ENCODE results near the gene TCAIM.
"Not testable (repeated sequence)": the region's sequence is repeated elsewhere in the genome, so short reads cannot be mapped to it uniquely, and the experiment has no call there.

The TCAIM gene

GRCh38 chr3:44415421-44415820 lies 76.9 kb downstream of the TCAIM start:
- no peak for DNase-seq (ENCODE audit: low read depth in 2 of 2)

- no peak for DNase-seq (ENCODE audit: low read depth in 2 of 2)
These were observed 77.8 kb downstream of the TCAIM start for GRCh38 chr3:44416031-44417030.

DNA sequence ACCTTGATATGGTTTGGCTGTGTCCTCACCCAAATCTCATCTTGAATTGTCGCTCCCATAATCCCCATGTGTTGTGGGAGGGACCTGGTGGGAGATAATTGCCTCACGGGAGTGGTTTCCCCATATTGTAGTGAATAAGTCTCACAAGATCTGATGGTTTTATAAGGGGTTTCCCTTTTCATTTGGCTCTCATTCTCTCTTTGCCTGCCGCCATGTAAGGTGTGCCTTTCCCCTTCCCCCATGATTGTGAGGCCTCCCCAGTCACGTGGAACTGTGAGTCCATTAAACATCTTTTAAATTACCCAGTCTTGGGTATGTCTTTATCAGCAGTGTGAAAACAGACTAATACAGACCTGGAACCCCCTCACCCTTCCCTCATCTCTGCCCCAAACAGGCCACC lies 79.6 kb downstream of the TCAIM start:
- DNase-seq (ENCODE audit: low read depth in 2 of 2): not testable (repeated sequence)

DNA sequence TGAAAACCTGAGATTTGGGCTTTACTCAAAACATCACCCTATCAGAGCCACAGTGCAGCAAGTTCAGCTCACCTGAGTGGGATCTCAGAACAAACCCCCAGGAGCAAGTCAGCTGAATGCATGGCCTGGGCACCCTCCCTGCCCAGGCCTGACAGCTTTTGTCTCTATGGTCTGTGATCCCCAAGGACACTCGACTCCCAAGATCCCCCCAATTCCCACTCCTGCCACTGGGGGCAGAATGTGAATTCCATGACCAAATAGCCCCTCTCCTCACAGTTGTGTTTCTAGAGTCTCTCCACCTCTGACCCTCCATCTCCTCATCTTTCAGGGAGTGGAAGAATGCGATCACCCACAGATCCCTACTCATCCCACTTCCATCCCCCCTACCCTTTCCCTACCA lies 80.0 kb downstream of the TCAIM start:
- DNase-seq (ENCODE audit: low read depth in 2 of 2): no peak

- no peak for DNase-seq (ENCODE audit: low read depth in 2 of 2)
These were observed 80.8 kb downstream of the TCAIM start for GRCh38 chr3:44419116-44419922.

- no peak for DNase-seq (ENCODE audit: low read depth in 2 of 2)
These were observed 81.5 kb downstream of the TCAIM start for GRCh38 chr3:44419923-44420650.

DNA sequence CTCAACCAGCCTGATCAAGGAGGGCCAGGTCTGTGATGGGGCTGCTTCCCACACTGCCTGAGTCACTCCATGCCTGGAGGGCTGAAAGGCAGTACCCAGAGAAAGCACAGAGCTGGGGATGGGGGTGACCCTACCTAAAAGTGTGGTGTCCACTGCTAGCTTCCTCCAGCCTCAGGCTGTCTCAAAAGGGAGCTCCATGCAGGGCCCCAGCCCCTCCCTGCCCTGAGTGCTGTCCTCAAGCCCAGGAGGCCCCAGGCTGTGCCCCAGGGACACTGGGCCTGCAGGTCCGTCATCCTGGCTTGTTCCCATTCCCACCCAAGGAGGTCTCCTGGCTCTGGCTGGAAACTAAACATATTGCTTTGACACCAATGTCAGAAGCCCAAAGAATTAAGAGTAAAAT lies 82.1 kb downstream of the TCAIM start:
- no peak for DNase-seq (ENCODE audit: low read depth in 2 of 2)

DNA sequence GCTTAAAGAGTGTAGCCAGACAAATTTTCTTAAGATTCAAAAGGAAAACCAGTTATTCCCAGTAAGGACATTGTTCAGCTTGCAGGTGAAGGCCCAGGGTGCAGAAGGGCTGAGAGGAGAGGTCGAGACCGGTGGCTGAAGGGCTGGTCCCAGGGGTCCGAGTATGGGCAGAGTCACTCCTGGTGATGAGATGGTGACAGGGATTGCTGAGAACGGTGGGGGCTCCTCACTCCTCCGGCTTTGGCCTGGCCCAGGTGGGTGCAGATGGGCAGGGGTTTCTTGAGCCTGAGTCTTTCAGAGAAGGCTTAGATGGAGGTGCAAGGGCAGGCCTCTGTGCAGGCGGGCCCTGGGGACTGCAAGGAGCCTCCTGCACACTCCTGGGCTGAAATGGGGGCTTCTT lies 82.7 kb downstream of the TCAIM start:
- DNase-seq (ENCODE audit: low read depth in 2 of 2): no peak

- DNase-seq (ENCODE audit: low read depth in 2 of 2): no peak
These were observed 86.2 kb downstream of the TCAIM start for GRCh38 chr3:44424758-44425157.

GRCh38 chr3:44427683-44428082 lies 89.1 kb downstream of the TCAIM start:
- DNase-seq (ENCODE audit: low read depth in 2 of 2): no peak

DNA sequence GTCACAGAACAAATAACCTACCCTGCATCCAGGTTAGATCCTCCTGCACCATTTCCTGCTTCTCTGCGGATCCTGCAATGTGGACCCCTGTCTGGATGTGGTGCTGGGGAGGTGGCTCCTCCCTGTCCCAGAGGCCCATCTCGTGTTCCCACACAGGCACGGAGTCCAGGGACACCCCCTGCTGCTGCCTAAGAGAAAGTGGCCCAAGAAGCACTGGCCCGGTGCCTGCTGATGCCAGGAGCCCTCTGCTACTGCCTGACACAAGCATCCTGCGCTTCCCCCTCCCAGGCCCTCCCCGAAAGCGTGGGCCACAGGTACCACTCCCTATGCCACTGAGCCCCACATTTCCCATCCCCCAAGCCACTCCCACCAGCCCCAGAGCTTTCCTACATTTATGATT lies 90.3 kb downstream of the TCAIM start:
- DNase-seq (ENCODE audit: low read depth in 2 of 2): no peak

DNA sequence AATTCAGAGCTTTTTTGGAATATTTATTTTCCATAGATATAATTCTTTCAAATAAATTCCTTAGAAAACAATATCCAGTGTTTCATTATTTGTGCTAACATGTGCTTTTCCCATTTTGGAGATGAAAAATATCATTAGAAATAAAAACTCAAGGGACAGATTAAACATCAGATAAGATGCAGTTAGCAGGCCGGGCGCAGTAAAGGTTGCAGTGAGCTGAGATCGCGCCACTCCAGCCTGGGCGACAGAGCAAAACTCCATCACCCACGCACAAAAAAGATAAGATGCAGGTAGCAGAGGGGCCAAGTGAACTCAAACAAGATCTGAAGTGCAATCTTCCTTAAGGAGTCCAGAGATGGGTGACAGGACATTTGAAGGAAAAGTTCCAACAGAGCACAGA lies 90.9 kb downstream of the TCAIM start:
- DNase-seq (ENCODE audit: low read depth in 2 of 2): no peak

- no peak for DNase-seq (ENCODE audit: low read depth in 2 of 2)
These were observed 91.9 kb downstream of the TCAIM start for GRCh38 chr3:44430466-44430865.

- DNase-seq (ENCODE audit: low read depth in 2 of 2): no peak
These were observed 96.4 kb downstream of the TCAIM start for GRCh38 chr3:44434834-44435510.

GRCh38 chr3:44436181-44436580 lies 97.6 kb downstream of the TCAIM start:
- no peak for DNase-seq (ENCODE audit: low read depth in 2 of 2)

GRCh38 chr3:44437800-44438199 lies 99.2 kb downstream of the TCAIM start:
- no peak for DNase-seq (ENCODE audit: low read depth in 2 of 2)

DNA sequence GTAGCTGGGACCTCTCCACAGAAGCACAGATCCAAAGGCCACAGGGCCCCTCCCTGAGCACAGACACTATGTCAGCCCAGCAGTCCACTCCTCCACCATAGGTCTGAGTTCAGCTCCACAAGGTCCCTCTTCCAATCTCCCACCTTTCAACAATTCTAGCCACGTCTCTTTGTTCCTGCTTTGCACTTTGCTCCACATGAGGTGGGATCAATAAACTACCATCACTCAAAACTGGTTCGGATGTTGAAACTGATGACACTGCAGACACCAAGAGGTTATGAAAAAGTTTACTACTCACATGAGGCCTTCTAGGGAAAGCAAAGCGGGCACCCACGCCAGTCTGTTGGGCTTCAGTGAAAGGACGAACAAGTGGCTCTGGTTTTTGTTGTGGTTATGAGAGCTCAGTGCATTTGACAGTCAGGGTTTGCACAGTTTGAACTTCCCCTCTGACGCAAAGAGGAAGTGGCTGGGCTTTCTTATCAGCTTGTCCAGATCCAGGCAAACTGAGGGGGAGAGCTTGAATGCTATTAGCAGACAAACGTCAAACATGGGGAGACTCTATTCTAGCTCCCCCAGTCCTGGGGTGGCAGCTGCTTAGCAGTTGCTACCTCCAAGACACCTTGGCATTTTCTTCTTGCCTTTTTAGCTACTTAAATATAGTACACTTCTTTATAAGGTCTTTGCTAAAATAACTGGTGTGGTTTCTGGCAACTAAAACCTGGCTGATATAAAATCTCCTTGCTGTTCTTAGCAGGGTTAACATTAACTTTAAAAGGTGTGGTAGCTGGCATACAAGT lies 101.1 kb downstream of the TCAIM start:
- peak; percentile 24 to 28 for DNase-seq (ENCODE audit: low read depth in 2 of 2)

DNA sequence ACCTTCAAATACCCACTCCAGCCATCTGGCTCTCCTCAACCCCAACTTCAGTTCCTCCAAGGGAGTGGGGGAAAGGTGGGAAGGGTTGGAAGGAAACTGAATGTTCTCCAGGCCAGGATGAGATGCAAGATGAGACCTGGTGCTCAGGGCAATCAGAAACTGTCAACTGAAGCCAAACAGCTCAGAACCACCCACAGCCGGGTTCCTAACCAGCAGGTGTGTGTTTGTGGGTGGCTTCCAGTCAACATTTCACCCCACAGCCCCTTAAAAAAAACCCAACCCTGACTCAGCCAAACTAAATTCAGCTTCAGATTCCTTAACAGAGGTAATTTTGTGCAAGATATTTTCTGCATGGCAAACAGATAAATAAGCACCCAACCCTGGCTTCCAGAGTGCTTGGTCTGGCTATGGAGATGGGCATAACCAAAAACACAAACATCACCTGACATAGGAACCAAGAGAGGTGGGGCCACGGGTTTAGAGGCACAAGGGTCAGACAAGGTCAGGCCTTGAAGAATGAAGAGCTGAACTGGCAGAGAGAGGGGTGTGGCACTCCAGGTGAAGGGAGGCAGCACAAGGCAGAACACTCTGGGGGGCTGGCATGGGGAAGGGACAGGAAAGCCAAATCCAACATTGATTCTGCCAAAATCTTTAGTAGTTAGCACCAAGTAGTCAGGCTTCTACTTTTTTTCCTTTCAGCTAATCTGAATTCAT lies 104.2 kb downstream of the TCAIM start:
- no peak for DNase-seq (ENCODE audit: low read depth in 2 of 2)

DNA sequence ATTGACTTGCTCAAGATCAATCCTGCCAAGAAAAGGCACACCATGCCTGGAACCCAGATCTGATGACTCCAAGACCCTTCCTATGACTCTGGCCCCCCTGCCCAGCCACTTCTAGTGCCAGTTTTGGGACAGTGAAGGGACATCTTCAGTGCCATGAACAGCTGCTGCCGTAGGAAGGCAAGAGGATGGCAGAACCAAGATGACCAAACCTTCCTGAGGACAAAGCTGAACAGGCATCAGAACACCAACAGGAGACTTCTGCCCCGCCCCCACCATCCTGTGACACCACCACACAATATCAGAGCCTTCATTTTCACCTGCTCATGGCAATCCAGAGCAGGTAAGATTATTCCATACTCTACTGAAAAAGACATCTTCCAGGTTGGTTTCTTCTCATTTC lies 105.9 kb downstream of the TCAIM start:
- no peak for DNase-seq (ENCODE audit: low read depth in 2 of 2)
